Heart left ventricle (tissue), 16 donors: ENCODE data around the gene PGGHG. TPM values are rescaled to one million over a fixed set of nuclear protein-coding genes. Genes with fewer than 3 reads are reported as not detected.
A peak's percentile ranks its signal among the peaks of the same experiment; 100 is the strongest.

Source experiments
- ATAC-seq, 4 donors: fragments of 200-7000 bp; cut with Tn5 transposase; one replicate each; pipeline ENCODE4 v1.9.1; 2020 to 2022; ENCODE audit warnings: moderate library complexity in 4 of 4, mild to moderate bottlenecking in 3 of 4, moderate number of reproducible peaks in 1 of 4
- DNase-seq, 5 donors: peaks; one replicate each; pipeline ENCODE4 v3.0.0-alpha.2; 2020
- H3K27ac ChIP-seq, 12 donors: fragments of 200-600 bp; sonication (generic) in 4 of 12; one replicate each; pipeline versions ENCODE4 v1.5.0 to v1.8.0; 2016 to 2022; ENCODE audit warnings: mild to moderate bottlenecking in 2 of 12
- H3K27me3 ChIP-seq, 9 donors: fragments of 200-600 bp; sonication (generic) in 2 of 9; one replicate each; pipeline versions ENCODE4 v1.5.1 to v1.8.0; 2016 to 2022; ENCODE audit warnings: mild to moderate bottlenecking in 3 of 9
- H3K36me3 ChIP-seq, 9 donors: fragments of 200-600 bp; sonication (generic) in 2 of 9; one replicate each; pipeline versions ENCODE4 v1.5.0 to v1.8.0; 2018 to 2022; ENCODE audit warnings: mild to moderate bottlenecking in 2 of 9
- H3K4me1 ChIP-seq, 12 donors: fragments of 200-600 bp; sonication (generic) in 4 of 12; one replicate each; pipeline versions ENCODE4 v1.5.0 to v1.8.0; 2016 to 2022; ENCODE audit warnings: mild to moderate bottlenecking in 3 of 12
- H3K4me3 ChIP-seq, 12 donors: fragments of 200-600 bp; sonication (generic) in 4 of 12; one replicate each; pipeline versions ENCODE4 v1.5.0 to v1.8.0; 2017 to 2022; ENCODE audit warnings: mild to moderate bottlenecking in 9 of 12, moderate library complexity in 4 of 12
- H3K9me3 ChIP-seq, 12 donors: fragments of 200-600 bp; sonication (generic) in 4 of 12; one replicate each; pipeline versions ENCODE4 v1.5.0 to v1.8.0; 2016 to 2022; ENCODE audit warnings: mild to moderate bottlenecking in 1 of 12
- POLR2A ChIP-seq, 2 donors: fragments of 450-650 bp; IDR thresholded peaks; one replicate each; pipeline ENCODE4 v1.6.1; 2017; ENCODE audit warnings: antibody characterized with exemption in 2 of 2, mild to moderate bottlenecking in 2 of 2, moderate library complexity in 2 of 2
- WGBS, 4 donors: extraction: QIAGEN DNeasy Blood & Tissue Kit in 2 of 4; methylation state at CpG; one replicate each; pipeline versions ENCODE4 v1.1.5 to v1.1.7; 2013 to 2018; 5-methylcytosine and 5-hydroxymethylcytosine counted together
- intact Hi-C, 10 donors: fragments of 100-400 bp; cut with DNase I; formaldehyde crosslinking; loops; one replicate each; pipeline versions ENCODE4 v1.11.1 to v1.14.2; 2022
- polyA plus RNA-seq, 2 donors: library from polyadenylated mRNA; stranded (reverse); fragments of 200-250 nt; gene quantifications; one replicate each; pipeline ENCODE4 v1.2.3, GENCODE V29; 2013
- total RNA-seq, 9 donors: library from RNA; depleted of rRNA in 2 of 9; stranded (reverse); fragments of >200 nt in 2 of 9; fragmentation: NEBNext Ultra II Directional in 3 of 9; extraction: Animal tissue kit (Norgen Biotek cat#: 25700) in 3 of 9; gene quantifications; one replicate each; pipeline versions ENCODE4 v1.1.0 to v1.2.4, GENCODE V29; 2016 to 2023
- TF ChIP-seq, protein P1 (sequence below), 12 donors: fragments of 200-600 bp; sonication (generic) in 4 of 12; IDR thresholded peaks; one replicate each; pipeline versions ENCODE4 v1.5.0 to v1.8.0; 2018 to 2022; ENCODE audit warnings: antibody characterized with exemption in 12 of 12, mild to moderate bottlenecking in 5 of 12
- donor health status: ischemic (EF 13 %, LVEDD 7.1; RV severe dilation, severe dysfunction).
- donor health status: healthy with polysubstance abuse.
- donor health status: DM: no; HTN: yes; CAD: no.
- donor health status: DM: no; HTN: no; CAD: no.
- donor health status: ischemic (EF 25% LVEDD 6.9; RV normal size, moderate dysfunction).
- donor health status: ischemic (EF 25% LVEDD 5.7; RV mildly dilated, moderate dysfunction).
- donor health status: healthy.
- donor health status: DM: yes; HTN: yes; CAD: no.
- donor health status: ischemic (EF 35%, LVEDD 5.7; RV mildly dilated, moderate dysfunction).
- donor health status: nonischemic (EF 11% LVEDD 7.7; RV severe dilation, severe dysfunction).
- donor health status: DM: yes; HTN: yes; CAD: no.
- donor health status: PGD.
- donor health status: ischemic (EF 29% LVEDD 5.4; RV normal size, mild dysfunction).
- donor health status: nonischemic (EF 23%, LVEDD 6.1; RV moderate dilation, normal function).

The PGGHG gene
- total and polyA plus RNA-seq, 11 donors = 4.5 to 15.7 (median 6.4) TPM

- no peak overlapping the region for H3K4me3 ChIP-seq
- intact Hi-C loops = no loop called here
- peak overlapping the region in 11 of 12 donors; percentile 45 to 86 (median 75) for H3K27ac ChIP-seq
Measured at GRCh38 chr11:334264-334994, 45.5 kb downstream of the PGGHG start.

DNA sequence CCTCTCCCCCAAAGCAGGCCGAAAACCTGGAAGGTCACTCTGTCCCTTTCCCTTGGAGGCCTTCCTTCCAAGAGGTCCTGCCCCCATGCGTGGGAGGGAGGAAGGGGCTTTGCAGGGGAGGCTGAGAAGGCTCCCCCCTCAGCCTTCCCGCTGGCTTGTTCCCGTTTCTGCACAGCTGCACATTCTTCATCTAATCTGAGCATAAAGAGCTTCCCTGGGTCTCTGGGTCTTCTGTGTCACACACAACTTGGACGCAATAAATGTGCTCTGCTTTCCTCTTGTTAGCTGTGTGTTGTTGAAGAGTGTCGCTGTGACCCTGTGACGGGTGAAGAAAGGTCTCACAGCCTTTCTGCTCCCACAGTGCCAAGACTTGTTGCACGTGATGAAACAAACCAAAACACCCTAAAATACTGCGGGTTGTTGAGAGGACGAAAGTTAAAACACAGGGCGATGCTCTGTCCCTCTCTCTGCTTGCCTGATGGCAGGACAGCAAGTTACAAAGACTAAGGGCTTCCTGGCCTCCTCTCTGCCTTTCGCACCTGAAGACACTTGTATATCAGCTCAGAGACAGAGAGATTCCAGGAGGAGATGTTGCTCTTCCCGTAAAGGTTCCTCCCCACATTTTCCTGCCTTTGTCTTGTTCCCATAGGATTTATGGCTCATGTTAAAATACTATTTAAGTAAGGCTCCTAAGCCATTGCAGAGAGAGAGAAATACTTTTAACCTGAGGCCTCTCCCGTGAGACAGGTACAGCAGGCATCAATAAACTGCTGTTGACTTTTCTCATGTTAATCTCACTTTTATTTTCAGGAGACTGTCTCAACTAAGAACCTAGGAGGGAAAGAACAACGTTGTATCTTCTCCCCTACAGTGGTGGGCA, 47.1 kb downstream of the PGGHG start:
- ATAC-seq (peak; percentile 55 to 84 (median 75)), DNase-seq (peak in 4 of 5 donors; percentile 63 to 76 (median 68))
- no peak overlapping the region for H3K4me3 ChIP-seq
- intact Hi-C loops = no loop called here
- no peaks in the 10 kb centered on the region for H3K36me3 ChIP-seq
- TF ChIP-seq POLR2A (IDR thresholded peaks at IDR 0.05) = no peak
- TF ChIP-seq, protein P1, sequence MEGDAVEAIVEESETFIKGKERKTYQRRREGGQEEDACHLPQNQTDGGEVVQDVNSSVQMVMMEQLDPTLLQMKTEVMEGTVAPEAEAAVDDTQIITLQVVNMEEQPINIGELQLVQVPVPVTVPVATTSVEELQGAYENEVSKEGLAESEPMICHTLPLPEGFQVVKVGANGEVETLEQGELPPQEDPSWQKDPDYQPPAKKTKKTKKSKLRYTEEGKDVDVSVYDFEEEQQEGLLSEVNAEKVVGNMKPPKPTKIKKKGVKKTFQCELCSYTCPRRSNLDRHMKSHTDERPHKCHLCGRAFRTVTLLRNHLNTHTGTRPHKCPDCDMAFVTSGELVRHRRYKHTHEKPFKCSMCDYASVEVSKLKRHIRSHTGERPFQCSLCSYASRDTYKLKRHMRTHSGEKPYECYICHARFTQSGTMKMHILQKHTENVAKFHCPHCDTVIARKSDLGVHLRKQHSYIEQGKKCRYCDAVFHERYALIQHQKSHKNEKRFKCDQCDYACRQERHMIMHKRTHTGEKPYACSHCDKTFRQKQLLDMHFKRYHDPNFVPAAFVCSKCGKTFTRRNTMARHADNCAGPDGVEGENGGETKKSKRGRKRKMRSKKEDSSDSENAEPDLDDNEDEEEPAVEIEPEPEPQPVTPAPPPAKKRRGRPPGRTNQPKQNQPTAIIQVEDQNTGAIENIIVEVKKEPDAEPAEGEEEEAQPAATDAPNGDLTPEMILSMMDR (IDR thresholded peaks at IDR 0.05) = no peak
- H3K4me1 ChIP-seq = peaks cover 0 to 40% (median 19%) of the 10 kb centered on the region in 12 donors
- H3K27ac ChIP-seq = peak overlapping the region; percentile 71 to 88 (median 82)
- H3K9me3 ChIP-seq = no peaks in the 10 kb centered on the region
- 30 to 47% (median 40%) methylated on average over 15 of the region's 15 CpGs for WGBS, 4 donors
- H3K27me3 ChIP-seq = no peaks in the 10 kb centered on the region

More at GRCh38 chr11:334264-334994, 45.5 kb downstream of the PGGHG start:
- peaks cover 0 to 49% (median 19%) of the 10 kb centered on the region in 12 donors for H3K4me1 ChIP-seq
- ATAC-seq = peak in 2 of 4 donors; percentile 75 to 76
- DNase-seq = peak in 1 of 5 donors; percentile 51
- no peaks in the 10 kb centered on the region for H3K36me3 ChIP-seq
- no peak for TF ChIP-seq POLR2A (IDR thresholded peaks at IDR 0.05)
- TF ChIP-seq, protein P1 (IDR thresholded peaks at IDR 0.05) = no peak
- H3K9me3 ChIP-seq = no peaks in the 10 kb centered on the region
- 38 to 64% (median 55%) methylated on average over 25 of the region's 25 CpGs for WGBS, 4 donors
- H3K27me3 ChIP-seq = no peaks in the 10 kb centered on the region

DNA sequence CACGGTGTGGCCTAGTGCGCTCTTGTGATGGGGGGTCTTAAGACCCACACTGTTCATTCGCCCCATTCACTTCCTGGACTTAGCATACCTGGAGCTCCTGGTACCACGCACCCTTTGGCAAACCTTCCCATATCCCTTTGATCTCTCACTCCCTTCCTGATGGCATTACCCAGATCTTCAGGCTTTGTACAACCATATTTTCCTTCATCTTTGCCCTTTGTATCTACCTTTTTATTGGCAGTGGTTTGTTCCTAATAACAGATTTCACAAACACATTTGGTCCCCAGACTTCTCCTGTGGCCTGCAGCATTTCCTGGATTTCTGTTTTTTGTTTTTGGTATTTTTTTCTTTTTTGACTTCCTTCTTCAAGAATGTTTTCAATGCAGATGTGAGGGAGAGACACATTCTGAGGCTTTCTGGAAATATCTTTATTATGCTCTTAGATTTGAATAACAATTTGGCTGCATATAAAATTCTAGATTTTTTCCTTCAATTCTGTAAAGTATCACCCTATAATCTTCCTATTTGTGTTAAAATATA, 47.8 kb downstream of the PGGHG start:
- intact Hi-C loops = no loop called here
- ATAC-seq (no peak), DNase-seq (no peak)
- no peaks in the 10 kb centered on the region for H3K27me3 ChIP-seq
- TF ChIP-seq POLR2A (IDR thresholded peaks at IDR 0.05) = no peak
- TF ChIP-seq, protein P1 (IDR thresholded peaks at IDR 0.05) = no peak
- WGBS, 4 donors = 76 to 90% (median 83%) methylated on average over 4 of the region's 4 CpGs
- peaks cover 0 to 36% (median 19%) of the 10 kb centered on the region in 12 donors for H3K4me1 ChIP-seq
- no peaks in the 10 kb centered on the region for H3K36me3 ChIP-seq
- H3K4me3 ChIP-seq = no peak overlapping the region
- H3K27ac ChIP-seq = peak overlapping the region; percentile 71 to 88 (median 82)
- no peaks in the 10 kb centered on the region for H3K9me3 ChIP-seq
